NCI-H2081 treated with DMSO at 0.1 percent for 48 hours (cell line): ENCODE data around the gene CNTNAP4.

Experiments used
- DNase-seq: peaks from one replicate; lab custom pipeline; 2025; lab: John Stamatoyannopoulos, UW

CNTNAP4 gene

DNA sequence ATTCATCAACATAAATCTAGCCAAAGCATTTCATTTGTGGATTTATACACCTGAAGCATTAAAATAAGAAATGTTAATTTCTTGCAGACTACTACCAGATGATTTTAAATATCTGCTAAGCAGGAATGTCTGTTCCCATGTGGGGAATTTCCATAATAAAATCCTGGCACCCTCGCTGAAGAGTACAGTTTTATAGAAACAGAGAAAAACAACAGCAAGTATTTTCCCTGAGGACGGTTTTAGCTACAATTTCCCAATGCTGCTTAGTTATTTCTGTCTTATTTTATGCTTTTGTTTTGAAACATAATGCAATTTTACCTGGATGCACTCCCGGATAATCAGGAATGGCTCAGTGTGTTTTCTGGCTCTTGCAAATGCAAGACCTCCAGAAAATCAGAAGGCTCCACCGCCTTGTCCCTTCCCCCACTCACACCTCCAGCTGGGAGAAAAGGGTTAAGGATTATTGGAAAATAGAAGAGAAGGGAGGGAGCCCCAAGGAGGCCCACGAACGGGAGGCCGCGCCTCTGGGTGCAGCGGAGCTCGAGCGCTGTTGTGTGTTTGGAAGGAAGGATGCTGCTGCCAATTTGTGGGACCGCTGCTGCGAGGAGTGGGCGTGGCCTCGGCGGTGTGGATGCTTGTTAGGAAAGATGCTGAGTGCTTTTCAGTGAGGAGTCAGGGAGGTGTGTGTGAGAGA, at the start of gene CNTNAP4:
Gene CNTNAP4, plus strand, starts transcription at position 657 of the 694 bp plus-strand sequence. CDS start 262 bp downstream, outside the sequence.
- no peak for DNase-seq

GRCh38 chr16:76228546-76229146, 48.6 kb upstream of the CNTNAP4 start:
- DNase-seq: no peak

- DNase-seq: no peak
These were observed 44.5 kb upstream of the CNTNAP4 start for GRCh38 chr16:76232704-76233103.

GRCh38 chr16:76235025-76235424, 42.2 kb upstream of the CNTNAP4 start:
- DNase-seq: no peak

GRCh38 chr16:76235426-76235825, 41.8 kb upstream of the CNTNAP4 start:
- DNase-seq: no peak

DNA sequence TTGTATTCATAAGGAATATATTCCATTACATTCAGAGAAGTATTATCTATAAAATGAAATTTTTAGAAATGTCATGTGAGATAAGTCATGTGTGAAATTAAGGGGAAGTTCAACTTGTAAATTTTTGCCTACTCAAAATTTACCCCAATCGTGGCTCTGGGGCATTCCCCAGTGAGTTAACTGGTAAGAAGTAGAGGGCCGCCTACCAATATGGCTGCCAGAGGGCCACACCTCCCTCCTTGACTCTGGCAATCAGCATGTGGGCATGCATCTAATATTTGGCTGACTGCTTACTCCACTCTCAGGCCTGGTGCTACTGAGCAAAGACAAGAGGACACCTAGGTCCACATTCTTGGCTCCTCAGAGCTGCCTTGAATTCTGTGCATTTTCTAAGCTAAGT, 39.7 kb upstream of the CNTNAP4 start:
- DNase-seq: no peak

DNA sequence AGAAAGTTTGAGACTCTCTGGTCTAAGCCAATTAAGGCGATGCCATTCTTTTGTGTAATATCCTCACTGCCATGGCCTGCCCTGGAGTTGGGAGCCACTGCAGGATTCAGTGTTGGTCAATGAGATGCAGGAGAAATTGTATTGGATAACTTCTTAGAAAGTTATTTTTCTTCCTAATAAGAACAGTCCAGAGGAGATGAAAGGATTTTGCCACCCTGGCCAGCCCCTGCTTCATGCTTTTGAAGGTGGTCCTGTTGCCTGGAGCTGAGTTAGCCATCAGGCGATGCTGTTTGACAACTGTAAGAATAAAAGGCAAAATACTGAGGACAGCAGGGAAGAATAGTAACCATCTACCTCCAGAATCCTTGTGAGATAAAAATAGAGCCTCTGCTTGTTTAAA, 35.4 kb upstream of the CNTNAP4 start:
- DNase-seq: no peak

DNA sequence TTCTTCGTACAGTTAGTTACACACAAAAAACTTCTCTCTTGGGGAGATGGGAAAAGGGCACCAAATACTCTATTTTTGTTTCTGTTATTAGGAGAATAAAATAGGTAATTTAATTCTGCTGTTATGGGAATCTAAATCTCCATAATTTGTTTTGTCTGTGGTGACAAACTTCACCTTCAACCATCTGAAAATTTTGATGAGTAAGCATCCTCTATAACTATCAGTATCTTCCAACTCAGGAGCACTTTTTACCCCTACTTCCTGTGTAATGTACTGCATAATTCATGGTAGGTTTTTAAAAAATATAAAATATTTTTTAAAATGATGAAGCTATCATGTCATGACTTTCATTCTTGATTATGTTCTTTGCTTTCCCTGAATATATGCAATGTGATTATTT, 33.6 kb upstream of the CNTNAP4 start:
- no peak for DNase-seq

DNA sequence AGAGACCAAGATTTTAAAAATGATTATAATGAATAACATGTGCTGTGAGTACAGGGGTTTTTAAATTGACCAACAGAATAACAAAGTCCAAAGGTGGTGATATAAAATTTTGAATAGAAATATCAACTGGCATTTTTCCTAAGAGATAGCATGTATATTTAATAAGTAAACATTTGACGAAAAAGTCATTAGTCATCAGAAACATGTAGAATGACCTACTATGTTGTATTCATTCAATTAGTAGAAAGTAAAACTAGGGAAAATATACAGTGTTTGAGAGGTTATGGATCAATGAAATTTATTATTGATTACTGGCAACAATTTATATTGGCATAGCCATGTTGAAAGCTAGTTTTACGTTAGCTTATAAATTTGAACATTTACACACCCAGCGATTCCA, 30.6 kb upstream of the CNTNAP4 start:
- no peak for DNase-seq

DNA sequence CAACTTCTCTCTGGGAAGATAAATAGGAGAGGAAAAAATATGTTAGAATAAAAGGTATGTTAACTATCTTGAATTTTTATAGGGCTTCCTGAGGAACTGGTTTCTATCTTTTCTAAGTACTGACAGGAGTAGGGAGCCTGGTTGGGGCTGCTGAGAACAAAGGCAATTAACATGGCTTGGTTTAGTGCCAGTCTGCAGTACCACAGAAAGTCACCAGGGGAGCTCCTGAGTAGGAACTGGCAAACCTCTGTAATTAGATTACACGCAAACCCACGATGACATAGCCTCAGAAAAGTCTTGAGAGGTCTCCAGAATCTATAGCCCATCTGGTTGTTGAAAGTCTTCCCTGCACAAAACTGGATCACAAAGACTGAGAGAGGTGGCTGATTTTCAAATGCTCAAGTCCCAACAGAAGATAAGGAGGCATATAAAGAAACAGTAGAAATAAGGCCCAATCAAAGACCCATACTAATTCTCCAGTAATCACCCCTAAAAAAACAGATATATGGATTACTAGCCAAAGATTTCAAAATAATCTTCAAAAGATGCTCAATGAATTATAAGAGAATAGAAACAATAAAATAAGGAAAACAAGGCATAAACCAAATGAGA, 11.7 kb upstream of the CNTNAP4 start:
- peak; percentile 0 for DNase-seq

- DNase-seq: no peak
These were observed 8.4 kb upstream of the CNTNAP4 start for GRCh38 chr16:76268824-76269223.

DNA sequence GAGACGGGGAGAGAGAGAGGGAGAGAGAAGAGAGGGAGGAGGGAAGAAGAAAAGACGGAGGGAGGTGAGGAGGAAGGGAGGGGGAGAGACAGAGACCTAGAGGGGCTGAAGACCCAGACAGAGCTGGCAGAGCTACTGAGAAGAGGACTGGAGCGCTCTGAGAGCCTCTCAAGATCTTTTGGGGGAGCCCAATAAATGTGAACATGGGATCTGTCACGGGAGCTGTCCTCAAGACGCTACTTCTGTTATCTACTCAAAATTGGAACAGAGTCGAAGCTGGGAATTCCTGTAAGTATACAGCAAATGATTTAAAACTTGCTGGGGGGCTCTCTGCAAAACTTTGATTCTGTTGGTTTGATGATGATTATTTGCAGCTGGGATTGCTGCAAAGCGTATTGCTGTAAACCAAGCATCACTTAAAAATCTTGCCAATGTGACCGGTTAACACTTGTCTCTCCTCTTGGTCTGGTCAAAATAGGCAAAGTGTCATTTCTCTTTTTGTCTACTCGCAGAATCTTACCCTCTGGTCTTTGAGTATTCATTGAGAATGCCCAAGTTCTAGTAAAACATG, 344 bp downstream of the CNTNAP4 start:
- DNase-seq: no peak

DNA sequence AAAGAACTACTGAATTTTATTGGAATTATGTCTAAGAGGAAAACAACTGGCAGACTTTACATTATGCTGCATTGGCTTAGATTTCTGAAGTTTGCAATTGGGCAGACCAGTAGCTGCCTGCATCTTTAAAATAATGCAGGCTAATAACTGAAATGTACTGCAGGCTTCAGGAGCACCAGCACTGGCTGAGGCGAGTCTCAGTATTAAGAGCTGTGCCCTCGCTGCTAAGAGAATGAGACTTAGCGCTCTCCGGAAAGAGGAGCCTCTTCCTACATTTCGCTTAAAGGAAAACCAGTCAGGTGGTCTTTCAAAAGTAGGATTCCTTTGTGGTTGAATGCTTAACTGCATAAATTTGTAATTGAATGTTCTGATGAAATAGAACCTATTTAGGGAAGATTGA, 885 bp downstream of the CNTNAP4 start:
- DNase-seq: no peak

- peak; percentile 1 for DNase-seq
These were observed 1.8 kb downstream of the CNTNAP4 start for GRCh38 chr16:76278980-76279379.

DNA sequence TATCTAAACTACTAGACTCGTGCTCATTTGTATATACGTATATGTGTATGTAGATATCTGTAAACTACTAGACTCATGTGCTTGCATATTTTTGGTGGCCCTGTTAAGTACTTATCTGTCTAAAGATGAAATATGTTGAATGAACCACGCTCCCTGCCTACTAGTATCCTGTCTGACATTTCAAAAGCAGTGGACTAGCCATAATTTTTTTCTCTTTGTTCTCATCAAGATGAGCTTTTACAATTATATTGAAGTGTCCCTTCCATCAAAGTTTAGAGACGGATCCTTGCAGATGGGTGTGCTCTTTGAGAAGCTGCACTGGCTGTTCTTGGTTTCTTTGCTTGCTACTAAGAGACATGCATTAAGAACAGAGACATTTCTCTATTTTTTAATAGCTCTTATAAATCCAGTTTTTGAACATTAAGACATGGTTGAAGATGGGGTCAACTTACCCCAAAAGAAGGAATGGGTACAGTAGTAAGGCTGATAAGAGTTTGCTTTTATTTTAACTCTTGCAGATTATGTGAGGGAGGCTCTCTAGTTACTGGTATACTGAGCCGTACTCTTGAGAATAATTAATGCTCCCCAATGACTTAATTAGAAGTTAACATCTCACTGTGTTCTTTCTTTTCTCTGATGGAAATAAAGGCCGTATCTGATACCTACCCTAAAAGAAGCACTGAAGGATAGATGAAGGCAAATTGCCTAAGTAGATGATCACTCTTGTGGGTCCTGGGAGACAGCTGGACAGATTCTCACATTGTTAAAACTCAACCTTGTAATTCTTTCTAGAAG, 3.4 kb downstream of the CNTNAP4 start:
- DNase-seq: no peak

DNA sequence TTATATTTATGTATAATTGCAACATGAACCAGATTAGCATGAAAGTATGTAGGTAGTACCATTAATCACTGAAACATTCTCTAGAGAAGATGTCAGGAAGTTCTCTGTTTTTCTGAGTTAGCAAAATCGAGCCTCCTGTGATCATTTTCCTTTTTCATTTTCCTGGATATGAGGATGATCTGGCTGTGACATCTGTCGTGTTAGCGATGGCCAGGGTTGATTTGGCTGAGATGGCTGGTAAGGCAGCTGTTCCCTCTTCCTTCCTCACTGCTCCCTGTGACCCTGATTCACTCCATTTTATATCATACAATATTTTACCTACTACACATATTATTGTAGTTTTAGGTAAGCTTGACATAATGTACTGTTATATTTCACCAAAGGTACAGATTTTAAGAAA, 10.3 kb downstream of the CNTNAP4 start:
- DNase-seq: no peak

GRCh38 chr16:76292218-76292617, 15.0 kb downstream of the CNTNAP4 start:
- no peak for DNase-seq

DNA sequence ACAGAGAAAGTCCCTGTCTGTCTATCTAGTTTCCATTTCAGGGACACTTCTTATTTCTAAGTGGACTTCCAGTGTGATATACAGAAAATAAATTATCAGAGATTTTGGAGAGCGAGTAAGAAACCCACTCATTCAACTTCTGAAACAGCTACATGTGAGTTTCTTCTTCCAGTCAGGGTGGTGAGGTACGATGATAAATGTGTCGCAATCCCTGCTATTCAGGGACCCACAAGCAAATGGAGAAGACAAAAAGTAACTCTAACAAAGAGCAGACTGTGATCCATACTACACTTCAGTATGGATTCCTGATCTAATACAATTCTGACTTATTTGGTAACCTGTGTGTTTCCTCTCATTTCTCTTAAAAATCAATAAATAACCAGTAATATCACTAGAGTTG, 16.8 kb downstream of the CNTNAP4 start:
- no peak for DNase-seq

GRCh38 chr16:76294396-76295214, 17.4 kb downstream of the CNTNAP4 start:
- DNase-seq: no peak

- DNase-seq: no peak
These were observed 20.7 kb downstream of the CNTNAP4 start for GRCh38 chr16:76297941-76298340.

GRCh38 chr16:76303637-76304314, 26.6 kb downstream of the CNTNAP4 start:
- DNase-seq: no peak
